HFFc6 (cell line): ENCODE measurements around the gene DEK. TPM values are rescaled to one million over a fixed set of nuclear protein-coding genes. Genes with fewer than 3 reads are reported as not detected.

Experiments
- DNase-seq: peaks from one replicate; pipeline ENCODE4 v3.0.0-alpha.2; 2018
- H3K27ac Mint-ChIP-seq: 2 replicates; pipeline ENCODE4 v1.8.0; 2020; ENCODE audit warnings: mild to moderate bottlenecking, mixed read lengths
- H3K27me3 Mint-ChIP-seq: 2 replicates; pipeline ENCODE4 v1.8.0; 2021; ENCODE audit warnings: mild to moderate bottlenecking, moderate library complexity, mixed read lengths; ENCODE audit not compliant: insufficient read depth
- H3K36me3 Mint-ChIP-seq: 2 replicates; pipeline ENCODE4 v1.8.0; 2021; ENCODE audit warnings: low read depth, mixed read lengths
- H3K4me1 Mint-ChIP-seq: 2 replicates; pipeline ENCODE4 v1.8.0; 2020; ENCODE audit warnings: low read depth, mixed read lengths
- H3K4me3 Mint-ChIP-seq: 2 replicates; pipeline ENCODE4 v1.8.0; 2020; ENCODE audit warnings: mild to moderate bottlenecking, moderate library complexity, mixed read lengths
- H3K9me3 Mint-ChIP-seq: 2 replicates; pipeline ENCODE4 v1.8.0; 2020; ENCODE audit warnings: mild to moderate bottlenecking, mixed read lengths
- CTCF ChIP-seq: fragments of 200-600 bp; sonication (generic); IDR thresholded peaks from 2 replicates; pipeline ENCODE4 v1.5.0; 2021; ENCODE audit warnings: antibody characterized with exemption, mild to moderate bottlenecking
- total RNA-seq, 6 experiments: library from RNA; stranded (reverse); fragmentation: NEBNext Ultra II Directional; extraction: Animal tissue kit (Norgen Biotek cat#: 25700); gene quantifications; 2 replicates in 1 of 6; 3 replicates in 5 of 6; pipeline ENCODE4 v1.2.3, GENCODE V29; 2021

DEK gene
- total RNA-seq, 6 experiments from 2014 or later: 76.7 to 144 (median 132) TPM

- no peak for DNase-seq
- peak; percentile 34; the same call in 1 of the 2 replicates for TF ChIP-seq CTCF
- Mint-ChIP-seq H3K36me3 (peaks cover 25% of the 10 kb centered on the region), H3K4me1 (peaks cover 40% of the 10 kb centered on the region), H3K27me3 (peaks cover 2% of the 10 kb centered on the region), H3K9me3 (no peaks in the 10 kb centered on the region; the same call in 1 of the 2 replicates), H3K27ac (peak overlapping the region; percentile 89), H3K4me3 (peak overlapping the region; percentile 97)
Observed at GRCh38 chr6:18264923-18265377, 620 bp upstream of the DEK start.

GRCh38 chr6:18263418-18264218 lies 712 bp downstream of the DEK start:
- DNase-seq: no peak
- peak overlapping the region; percentile 97 for H3K4me3 Mint-ChIP-seq
- no peaks in the 10 kb centered on the region; the same call in 1 of the 2 replicates for H3K9me3 Mint-ChIP-seq
- H3K27me3 Mint-ChIP-seq: peaks cover 2% of the 10 kb centered on the region
- H3K27ac Mint-ChIP-seq: peak overlapping the region; percentile 88
- H3K36me3 Mint-ChIP-seq: peaks cover 31% of the 10 kb centered on the region
- H3K4me1 Mint-ChIP-seq: peaks cover 51% of the 10 kb centered on the region
- TF ChIP-seq CTCF: no peak

GRCh38 chr6:18262702-18263417 lies 1.5 kb downstream of the DEK start:
- Mint-ChIP-seq H3K27me3 (peaks cover 2% of the 10 kb centered on the region), H3K27ac (peak overlapping the region; percentile 88), H3K4me1 (peaks cover 54% of the 10 kb centered on the region), H3K36me3 (peaks cover 32% of the 10 kb centered on the region), H3K9me3 (no peaks in the 10 kb centered on the region; the same call in 1 of the 2 replicates), H3K4me3 (peak overlapping the region; percentile 97)
- no peak for DNase-seq
- no peak for TF ChIP-seq CTCF

GRCh38 chr6:18261877-18262276 lies 2.5 kb downstream of the DEK start:
- H3K4me3 Mint-ChIP-seq: peak overlapping the region; percentile 97
- peak overlapping the region; percentile 88; the same call in 1 of the 2 replicates for H3K27ac Mint-ChIP-seq
- H3K4me1 Mint-ChIP-seq: peaks cover 54% of the 10 kb centered on the region
- TF ChIP-seq CTCF: no peak
- H3K36me3 Mint-ChIP-seq: peaks cover 41% of the 10 kb centered on the region
- DNase-seq: no peak
- H3K27me3 Mint-ChIP-seq: peaks cover 2% of the 10 kb centered on the region
- no peaks in the 10 kb centered on the region; the same call in 1 of the 2 replicates for H3K9me3 Mint-ChIP-seq

- peak; percentile 26 for TF ChIP-seq CTCF
- H3K4me3 Mint-ChIP-seq: peak overlapping the region; percentile 97
- no peaks in the 10 kb centered on the region; the same call in 1 of the 2 replicates for H3K9me3 Mint-ChIP-seq
- peaks cover 2% of the 10 kb centered on the region for H3K27me3 Mint-ChIP-seq
- peak; percentile 54 for DNase-seq
- peaks cover 41% of the 10 kb centered on the region for H3K36me3 Mint-ChIP-seq
- H3K27ac Mint-ChIP-seq: peak overlapping the region; percentile 88
- H3K4me1 Mint-ChIP-seq: peaks cover 53% of the 10 kb centered on the region
Observed at GRCh38 chr6:18260448-18261106, 3.8 kb downstream of the DEK start.
